ENCODE results near the gene PECR. TPM values are rescaled to one million over a fixed set of nuclear protein-coding genes. Genes with fewer than 3 reads are reported as not detected.

The PECR gene
- total and polyA plus RNA-seq, 10 of the 15 experiments (the other 5 are each of a cell fraction or from before 2014, with no cell fraction given) = 7.6 to 37.4 (median 25.7) TPM

DNA sequence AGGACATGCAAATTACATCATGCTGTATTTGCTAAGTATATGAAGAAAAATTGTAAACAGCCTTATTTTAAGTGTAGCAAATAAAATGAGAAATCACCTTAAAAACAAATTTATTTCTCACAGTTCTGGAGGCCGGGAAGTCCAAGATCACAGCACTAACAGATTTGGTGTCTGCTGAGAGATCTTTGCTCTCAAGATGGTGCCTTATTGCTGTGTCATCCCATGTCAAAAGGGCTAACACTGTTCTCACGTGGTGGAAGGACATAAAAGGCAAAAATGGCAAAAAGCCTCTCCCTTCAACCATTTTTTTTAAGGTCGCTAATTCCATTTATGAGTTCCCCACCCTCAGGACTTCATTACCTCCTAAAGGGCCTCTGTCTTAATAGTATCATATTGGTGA, 39.6 kb upstream of the PECR start:
- FAIRE-seq = no peak
- no TSS peak for BruUV-seq (replicated peaks)
- Histone ChIP-seq H4K20me1 (ENCODE audit: control insufficient read depth, insufficient read depth) (no peaks in the 10 kb centered on the region), H3K4me1 (ENCODE audit: control insufficient read depth, insufficient read depth, low read length) (no peaks in the 10 kb centered on the region), H3K27me3 (replicated peaks in 1 of 2; ENCODE audit: control insufficient read depth in 2 of 2, insufficient read depth in 2 of 2, low read length in 1 of 2) (no peaks in the 10 kb centered on the region), H3K27ac (ENCODE audit: control insufficient read depth, insufficient read depth) (no peak overlapping the region), H3K36me3 (ENCODE audit: control insufficient read depth in 2 of 2, insufficient read depth in 2 of 2, low read length in 1 of 2) (peaks cover 8 to 54% of the 10 kb centered on the region in 2 experiments), H3K79me2 (ENCODE audit: control insufficient read depth, insufficient read depth, low read length) (peaks cover 39% of the 10 kb centered on the region), H2AFZ (ENCODE audit: control insufficient read depth, low read depth, low read length) (no peak overlapping the region), H3K4me3 (no peak overlapping the region), H3K9ac (ENCODE audit: control insufficient read depth, insufficient read depth, low read length) (no peak overlapping the region), H3K4me2 (ENCODE audit: control insufficient read depth, insufficient read depth) (no peak overlapping the region), H3K9me3 (replicated peaks; ENCODE audit: control insufficient read depth, insufficient read depth, low read length) (no peaks in the 10 kb centered on the region)
- WGBS (ENCODE audit: insufficient coverage, insufficient replicate concordance, low lambda C conversion rate, missing lambda C conversion rate) = 72% methylated on average over 3 of the region's 3 CpGs
- in situ Hi-C loops (cut with MboI) (no loop called here), intact Hi-C loops (cut with micrococcal nuclease; ENCODE audit: unreplicated experiment) (no loop called here)
- RAD21 ChIA-PET (ENCODE audit: unreplicated experiment) = no interaction called here
- SMC1A ChIA-PET (ENCODE audit: uncharacterized antibody, unreplicated experiment) = interaction anchor here (1.3 to 1.4 kb wide), 2 partner anchors 20 to 32 kb away, joined by 4 to 5 read pairs; no protein-coding TSS in a partner anchor
- POLR2A ChIA-PET = no interaction called here
- no peak for DNase-seq (ENCODE audit: low read depth, low spot score)
- no peak for ATAC-seq
- CTCF ChIA-PET = interaction anchor here (0.9 kb wide), 1 partner anchor 89 kb away, joined by 3 read pairs; no protein-coding TSS in a partner anchor
- TF ChIP-seq, protein P1, sequence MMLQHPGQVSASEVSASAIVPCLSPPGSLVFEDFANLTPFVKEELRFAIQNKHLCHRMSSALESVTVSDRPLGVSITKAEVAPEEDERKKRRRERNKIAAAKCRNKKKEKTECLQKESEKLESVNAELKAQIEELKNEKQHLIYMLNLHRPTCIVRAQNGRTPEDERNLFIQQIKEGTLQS (IDR thresholded peaks at IDR 0.05; ENCODE audit: borderline replicate concordance, extremely low read depth, low read depth, low read length) = no peak
- no peak for TF ChIP-seq HCFC1 (IDR thresholded peaks at IDR 0.05; ENCODE audit: low read length)
- TF ChIP-seq EGR1 (IDR thresholded peaks at IDR 0.05; ENCODE audit: borderline replicate concordance in 1 of 2, low read depth in 2 of 2, low read length in 2 of 2) = no peak
- TF ChIP-seq ETV6 (conservative IDR thresholded peaks at IDR 0.05 in 1 of 2, IDR thresholded peaks at IDR 0.05 in 1 of 2; ENCODE audit: borderline replicate concordance in 1 of 2, low read depth in 1 of 2) = no peak
- TF ChIP-seq RUNX3 (IDR thresholded peaks at IDR 0.05; ENCODE audit: low read length) = no peak
- no peak for TF ChIP-seq RB1 (IDR thresholded peaks at IDR 0.05; ENCODE audit: borderline replicate concordance)
- no peak for TF ChIP-seq IRF4 (IDR thresholded peaks at IDR 0.05; ENCODE audit: low read depth, low read length)
- no peak for TF ChIP-seq STAT1 (conservative IDR thresholded peaks at IDR 0.05)
- TF ChIP-seq, protein P2, sequence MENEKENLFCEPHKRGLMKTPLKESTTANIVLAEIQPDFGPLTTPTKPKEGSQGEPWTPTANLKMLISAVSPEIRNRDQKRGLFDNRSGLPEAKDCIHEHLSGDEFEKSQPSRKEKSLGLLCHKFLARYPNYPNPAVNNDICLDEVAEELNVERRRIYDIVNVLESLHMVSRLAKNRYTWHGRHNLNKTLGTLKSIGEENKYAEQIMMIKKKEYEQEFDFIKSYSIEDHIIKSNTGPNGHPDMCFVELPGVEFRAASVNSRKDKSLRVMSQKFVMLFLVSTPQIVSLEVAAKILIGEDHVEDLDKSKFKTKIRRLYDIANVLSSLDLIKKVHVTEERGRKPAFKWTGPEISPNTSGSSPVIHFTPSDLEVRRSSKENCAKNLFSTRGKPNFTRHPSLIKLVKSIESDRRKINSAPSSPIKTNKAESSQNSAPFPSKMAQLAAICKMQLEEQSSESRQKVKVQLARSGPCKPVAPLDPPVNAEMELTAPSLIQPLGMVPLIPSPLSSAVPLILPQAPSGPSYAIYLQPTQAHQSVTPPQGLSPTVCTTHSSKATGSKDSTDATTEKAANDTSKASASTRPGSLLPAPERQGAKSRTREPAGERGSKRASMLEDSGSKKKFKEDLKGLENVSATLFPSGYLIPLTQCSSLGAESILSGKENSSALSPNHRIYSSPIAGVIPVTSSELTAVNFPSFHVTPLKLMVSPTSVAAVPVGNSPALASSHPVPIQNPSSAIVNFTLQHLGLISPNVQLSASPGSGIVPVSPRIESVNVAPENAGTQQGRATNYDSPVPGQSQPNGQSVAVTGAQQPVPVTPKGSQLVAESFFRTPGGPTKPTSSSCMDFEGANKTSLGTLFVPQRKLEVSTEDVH (IDR thresholded peaks at IDR 0.05; ENCODE audit: low read depth, partially characterized antibody) = no peak
- TF ChIP-seq, protein P3, sequence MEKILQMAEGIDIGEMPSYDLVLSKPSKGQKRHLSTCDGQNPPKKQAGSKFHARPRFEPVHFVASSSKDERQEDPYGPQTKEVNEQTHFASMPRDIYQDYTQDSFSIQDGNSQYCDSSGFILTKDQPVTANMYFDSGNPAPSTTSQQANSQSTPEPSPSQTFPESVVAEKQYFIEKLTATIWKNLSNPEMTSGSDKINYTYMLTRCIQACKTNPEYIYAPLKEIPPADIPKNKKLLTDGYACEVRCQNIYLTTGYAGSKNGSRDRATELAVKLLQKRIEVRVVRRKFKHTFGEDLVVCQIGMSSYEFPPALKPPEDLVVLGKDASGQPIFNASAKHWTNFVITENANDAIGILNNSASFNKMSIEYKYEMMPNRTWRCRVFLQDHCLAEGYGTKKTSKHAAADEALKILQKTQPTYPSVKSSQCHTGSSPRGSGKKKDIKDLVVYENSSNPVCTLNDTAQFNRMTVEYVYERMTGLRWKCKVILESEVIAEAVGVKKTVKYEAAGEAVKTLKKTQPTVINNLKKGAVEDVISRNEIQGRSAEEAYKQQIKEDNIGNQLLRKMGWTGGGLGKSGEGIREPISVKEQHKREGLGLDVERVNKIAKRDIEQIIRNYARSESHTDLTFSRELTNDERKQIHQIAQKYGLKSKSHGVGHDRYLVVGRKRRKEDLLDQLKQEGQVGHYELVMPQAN (conservative IDR thresholded peaks at IDR 0.05) = no peak
- TF ChIP-seq NR2C1 (IDR thresholded peaks at IDR 0.05) = no peak
- no peak for TF ChIP-seq NFYB (IDR thresholded peaks at IDR 0.05; ENCODE audit: insufficient read depth, low read depth, low read length)
- TF ChIP-seq GABPA (IDR thresholded peaks at IDR 0.05; ENCODE audit: low read depth) = no peak
- TF ChIP-seq ZNF274 (IDR thresholded peaks at IDR 0.05; ENCODE audit: insufficient read depth, insufficient read length) = no peak
- TF ChIP-seq SUPT20H (IDR thresholded peaks at IDR 0.05; ENCODE audit: borderline replicate concordance, control insufficient read depth, low read depth, low read length) = no peak
- TF ChIP-seq, protein P4, sequence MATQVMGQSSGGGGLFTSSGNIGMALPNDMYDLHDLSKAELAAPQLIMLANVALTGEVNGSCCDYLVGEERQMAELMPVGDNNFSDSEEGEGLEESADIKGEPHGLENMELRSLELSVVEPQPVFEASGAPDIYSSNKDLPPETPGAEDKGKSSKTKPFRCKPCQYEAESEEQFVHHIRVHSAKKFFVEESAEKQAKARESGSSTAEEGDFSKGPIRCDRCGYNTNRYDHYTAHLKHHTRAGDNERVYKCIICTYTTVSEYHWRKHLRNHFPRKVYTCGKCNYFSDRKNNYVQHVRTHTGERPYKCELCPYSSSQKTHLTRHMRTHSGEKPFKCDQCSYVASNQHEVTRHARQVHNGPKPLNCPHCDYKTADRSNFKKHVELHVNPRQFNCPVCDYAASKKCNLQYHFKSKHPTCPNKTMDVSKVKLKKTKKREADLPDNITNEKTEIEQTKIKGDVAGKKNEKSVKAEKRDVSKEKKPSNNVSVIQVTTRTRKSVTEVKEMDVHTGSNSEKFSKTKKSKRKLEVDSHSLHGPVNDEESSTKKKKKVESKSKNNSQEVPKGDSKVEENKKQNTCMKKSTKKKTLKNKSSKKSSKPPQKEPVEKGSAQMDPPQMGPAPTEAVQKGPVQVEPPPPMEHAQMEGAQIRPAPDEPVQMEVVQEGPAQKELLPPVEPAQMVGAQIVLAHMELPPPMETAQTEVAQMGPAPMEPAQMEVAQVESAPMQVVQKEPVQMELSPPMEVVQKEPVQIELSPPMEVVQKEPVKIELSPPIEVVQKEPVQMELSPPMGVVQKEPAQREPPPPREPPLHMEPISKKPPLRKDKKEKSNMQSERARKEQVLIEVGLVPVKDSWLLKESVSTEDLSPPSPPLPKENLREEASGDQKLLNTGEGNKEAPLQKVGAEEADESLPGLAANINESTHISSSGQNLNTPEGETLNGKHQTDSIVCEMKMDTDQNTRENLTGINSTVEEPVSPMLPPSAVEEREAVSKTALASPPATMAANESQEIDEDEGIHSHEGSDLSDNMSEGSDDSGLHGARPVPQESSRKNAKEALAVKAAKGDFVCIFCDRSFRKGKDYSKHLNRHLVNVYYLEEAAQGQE (IDR thresholded peaks at IDR 0.05; ENCODE audit: low read depth, low read length) = no peak

All from GM12878 (cell line).